IMR-90 (cell line): Measurements from ENCODE around the gene APOBEC3H. TPM values are rescaled to one million over a fixed set of nuclear protein-coding genes. Genes with fewer than 3 reads are reported as not detected.

ENCODE experiments used
- ATAC-seq: fragments of 200-7000 bp; cut with Tn5 transposase; 2 replicates; pipeline ENCODE4 v1.9.1; 2020; ENCODE audit warnings: low read depth, mild to moderate bottlenecking, moderate library complexity
- BruUV-seq: library from RNA; stranded (reverse); fragments of 400-500 nt; replicated peaks from 2 replicates; lab custom pipeline; 2021; lab: Mats Ljungman, UMichigan
- CTCF ChIA-PET: fragments of 300-600 bp; formaldehyde crosslinking; extraction: SDS; loops from one replicate; lab custom pipeline; 2021; ENCODE audit warnings: antibody characterized with exemption; lab: Yijun Ruan, JAX
- POLR2A ChIA-PET: fragments of 300-600 bp; sonication (Branson Sonifier 250); formaldehyde crosslinking; loops from one replicate; lab custom pipeline; 2022; ENCODE audit warnings: antibody characterized with exemption; ENCODE audit not compliant: unreplicated experiment; lab: Charles Lee
- DNase-seq: peaks from one replicate; pipeline ENCODE4 v3.0.0; 2013
- H2AFZ ChIP-seq: replicated peaks from 2 replicates; pipeline ENCODE3; 2013; ENCODE audit warnings: low read length, mild to moderate bottlenecking; ENCODE audit not compliant: poor library complexity
- H2AK5ac ChIP-seq: 2 replicates; pipeline ENCODE4 v1.6.1; 2013; ENCODE audit warnings: low read depth, low read length, inconsistent platforms
- H2AK9ac ChIP-seq: replicated peaks from 2 replicates; pipeline ENCODE3; 2013; ENCODE audit warnings: mild to moderate bottlenecking, low read depth, low read length, moderate library complexity; ENCODE audit not compliant: poor library complexity
- H2BK120ac ChIP-seq: 2 replicates; pipeline ENCODE4 v1.6.1; 2013; ENCODE audit warnings: low read depth, low read length, inconsistent platforms
- H2BK15ac ChIP-seq: 3 replicates; pipeline ENCODE4 v1.6.1; 2013; ENCODE audit warnings: low read depth, low read length, inconsistent platforms
- H2BK20ac ChIP-seq: 2 replicates; pipeline ENCODE4 v1.6.1; 2013; ENCODE audit warnings: low read depth, mild to moderate bottlenecking, inconsistent platforms, low read length, moderate library complexity
- H2BK5ac ChIP-seq: 2 replicates; pipeline ENCODE4 v1.6.1; 2013; ENCODE audit warnings: mild to moderate bottlenecking, low read depth, low read length, inconsistent platforms; ENCODE audit not compliant: poor library complexity, severe bottlenecking
- H3K14ac ChIP-seq: replicated peaks from 2 replicates; pipeline ENCODE4 v1.6.1; 2013; ENCODE audit warnings: low read depth, low read length, inconsistent platforms
- H3K18ac ChIP-seq: 2 replicates; pipeline ENCODE4 v1.6.1; 2013; ENCODE audit warnings: low read depth, low read length, control low read depth
- H3K23ac ChIP-seq: 2 replicates; pipeline ENCODE4 v1.6.1; 2013; ENCODE audit warnings: low read depth, low read length, inconsistent platforms
- H3K27ac ChIP-seq: 2 replicates; pipeline ENCODE4 v1.5.1; 2013; ENCODE audit warnings: mild to moderate bottlenecking, control low read depth, low read length; ENCODE audit not compliant: insufficient read depth
- H3K27me3 ChIP-seq: 2 replicates; pipeline ENCODE4 v1.6.1; 2013; ENCODE audit warnings: low read length; ENCODE audit not compliant: control insufficient read depth, insufficient read depth
- H3K36me3 ChIP-seq: 2 replicates; pipeline ENCODE4 v1.6.1; 2013; ENCODE audit warnings: low read length, mixed read lengths; ENCODE audit not compliant: control insufficient read depth, insufficient read depth
- H3K4ac ChIP-seq: 2 replicates; pipeline ENCODE4 v1.6.1; 2013; ENCODE audit warnings: low read depth, low read length, inconsistent platforms
- H3K4me1 ChIP-seq: 2 replicates; pipeline ENCODE4 v1.6.1; 2013; ENCODE audit warnings: low read length, mixed read lengths; ENCODE audit not compliant: control insufficient read depth, insufficient read depth
- H3K4me2 ChIP-seq: 2 replicates; pipeline ENCODE4 v1.6.1; 2013; ENCODE audit warnings: low read depth, mild to moderate bottlenecking, control low read depth, low read length, moderate library complexity
- H3K4me3 ChIP-seq: 2 replicates; pipeline ENCODE4 v1.5.1; 2013; ENCODE audit warnings: low read depth, mild to moderate bottlenecking, control low read depth, low read length, moderate library complexity; ENCODE audit not compliant: insufficient read depth
- H3K56ac ChIP-seq: 2 replicates; pipeline ENCODE4 v1.6.1; 2013; ENCODE audit warnings: low read length, inconsistent platforms; ENCODE audit not compliant: insufficient read depth; ENCODE audit errors: extremely low read depth
- H3K79me1 ChIP-seq, 2 experiments: 2 replicates each; pipeline ENCODE4 v1.6.1; 2013; ENCODE audit warnings: low read length in 2 of 2, inconsistent platforms in 1 of 2, low read depth in 1 of 2
- H3K9ac ChIP-seq: 2 replicates; pipeline ENCODE4 v1.6.1; 2013; ENCODE audit warnings: low read depth, low read length, control low read depth
- H3K9me1 ChIP-seq: 2 replicates; pipeline ENCODE4 v1.6.1; 2013; ENCODE audit warnings: low read length, inconsistent platforms; ENCODE audit not compliant: insufficient read depth
- H3K9me3 ChIP-seq: 2 replicates; pipeline ENCODE4 v1.6.1; 2013; ENCODE audit warnings: low read length; ENCODE audit not compliant: control insufficient read depth, insufficient read depth
- H4K20me1 ChIP-seq: 2 replicates; pipeline ENCODE4 v1.6.1; 2013; ENCODE audit warnings: low read length, inconsistent platforms; ENCODE audit not compliant: insufficient read depth
- H4K5ac ChIP-seq: 2 replicates; pipeline ENCODE4 v1.6.1; 2013; ENCODE audit warnings: mild to moderate bottlenecking, low read depth, low read length, control low read depth
- H4K8ac ChIP-seq, 2 experiments: 2 replicates each; pipeline ENCODE4 v1.6.1; 2013; ENCODE audit warnings: low read depth in 2 of 2, low read length in 2 of 2, control low read depth in 1 of 2, inconsistent platforms in 1 of 2
- H4K91ac ChIP-seq: 2 replicates; pipeline ENCODE4 v1.6.1; 2013; ENCODE audit warnings: low read depth, low read length, inconsistent platforms; ENCODE audit not compliant: insufficient read depth
- BHLHE40 ChIP-seq: fragments of 150-350 bp; IDR thresholded peaks from 2 replicates; pipeline ENCODE4 v1.6.1; 2016; ENCODE audit warnings: mild to moderate bottlenecking, low read depth, low read length
- CEBPB ChIP-seq: IDR thresholded peaks from 2 replicates; pipeline ENCODE4 v1.6.1; 2012; ENCODE audit warnings: low read depth, low read length, improper control_type of control experiment
- CHD1 ChIP-seq: IDR thresholded peaks from 2 replicates; pipeline ENCODE4 v1.6.1; 2012; ENCODE audit warnings: low read depth, low read length, improper control_type of control experiment
- FOS ChIP-seq: fragments of 150-350 bp; IDR thresholded peaks from 2 replicates; pipeline ENCODE4 v1.6.1; 2016; ENCODE audit warnings: low read depth, low read length
- MAFK ChIP-seq: IDR thresholded peaks from 2 replicates; pipeline ENCODE4 v1.6.1; 2012; ENCODE audit warnings: low read depth, low read length, improper control_type of control experiment
- MAZ ChIP-seq: IDR thresholded peaks from 2 replicates; pipeline ENCODE4 v1.6.1; 2012; ENCODE audit warnings: low read depth, mild to moderate bottlenecking, low read length, improper control_type of control experiment, moderate library complexity, borderline replicate concordance
- MXI1 ChIP-seq: IDR thresholded peaks from 2 replicates; pipeline ENCODE4 v1.6.1; 2012; ENCODE audit warnings: low read depth, mild to moderate bottlenecking, low read length, moderate library complexity, borderline replicate concordance
- NFE2L2 ChIP-seq: fragments of 150-350 bp; IDR thresholded peaks from 2 replicates; pipeline ENCODE4 v1.6.1; 2016; ENCODE audit warnings: low read depth, mild to moderate bottlenecking, low read length
- POLR2A ChIP-seq: IDR thresholded peaks from 2 replicates; pipeline ENCODE4 v1.6.1; 2012; ENCODE audit warnings: mild to moderate bottlenecking, low read depth, low read length
- RAD21 ChIP-seq: IDR thresholded peaks from 2 replicates; pipeline ENCODE4 v1.6.1; 2012; ENCODE audit warnings: low read length, improper control_type of control experiment
- RCOR1 ChIP-seq: IDR thresholded peaks from 2 replicates; pipeline ENCODE4 v1.6.1; 2012; ENCODE audit warnings: mild to moderate bottlenecking, low read length, improper control_type of control experiment; ENCODE audit not compliant: insufficient replicate concordance
- RFX5 ChIP-seq: IDR thresholded peaks from 2 replicates; pipeline ENCODE4 v1.8.0; 2012; ENCODE audit warnings: low read depth, mild to moderate bottlenecking, low read length, moderate library complexity
- SMC3 ChIP-seq: fragments of 150-350 bp; IDR thresholded peaks from 2 replicates; pipeline ENCODE4 v1.6.1; 2016; ENCODE audit warnings: low read depth, mild to moderate bottlenecking, antibody characterized with exemption, low read length, moderate library complexity
- WGBS, 2 experiments: methylation state at CpG; one replicate each; pipeline versions ENCODE4 v1.1.5 to v1.1.7; 2013; ENCODE audit warnings: missing lambda C conversion rate in 2 of 2; ENCODE audit not compliant: insufficient read length in 1 of 2; ENCODE audit errors: extremely low coverage in 2 of 2; 5-methylcytosine and 5-hydroxymethylcytosine counted together
- dilution Hi-C: fragments of 300-500 bp; cut with HindIII; formaldehyde crosslinking; loops from one replicate; pipeline ENCODE4 v1.14.3; 2018; ENCODE audit warnings: low sequenced_read_pairs; ENCODE audit not compliant: unreplicated experiment
- in situ Hi-C: fragments of 300-500 bp; cut with MboI; formaldehyde crosslinking; loops from 3 replicates; pipeline ENCODE4 v1.14.3; 2019; ENCODE audit warnings: low sequenced_read_pairs, inconsistent platforms, mixed read lengths
- intact Hi-C: fragments of 100-400 bp; cut with micrococcal nuclease; formaldehyde crosslinking; loops from 2 replicates; pipeline ENCODE4 v1.10.0; 2022
- polyA plus RNA-seq, 3 experiments: library from polyadenylated mRNA; depleted of rRNA; stranded (reverse); fragments of >200 nt; gene quantifications; 2 replicates each; pipeline ENCODE4 v1.2.3, GENCODE V29; 2012; ENCODE audit warnings: low replicate concordance in 1 of 3
- total RNA-seq: library from RNA; depleted of rRNA; stranded (reverse); fragments of >200 nt; gene quantifications from 2 replicates; pipeline ENCODE4 v1.2.3, GENCODE V29; 2012
- TF ChIP-seq, protein P1 (sequence below): fragments of 150-350 bp; IDR thresholded peaks from 2 replicates; pipeline ENCODE4 v1.6.1; 2016; ENCODE audit warnings: low read depth, mild to moderate bottlenecking, low read length, moderate library complexity, borderline replicate concordance
- TF ChIP-seq, protein P2 (sequence below): conservative IDR thresholded peaks from 2 replicates; pipeline ENCODE4 v1.5.1; 2012; ENCODE audit warnings: mild to moderate bottlenecking, low read depth, low read length, improper control_type of control experiment
- TF ChIP-seq, protein P3 (sequence below): fragments of 150-350 bp; IDR thresholded peaks from 2 replicates; pipeline ENCODE4 v1.6.1; 2017; ENCODE audit warnings: mild to moderate bottlenecking, antibody characterized with exemption, low read length, low read depth

The APOBEC3H gene
- total and polyA plus RNA-seq, 2 of the 4 experiments (the other 2 are of a cell fraction): 0.18 TPM; not detected in 1

DNA sequence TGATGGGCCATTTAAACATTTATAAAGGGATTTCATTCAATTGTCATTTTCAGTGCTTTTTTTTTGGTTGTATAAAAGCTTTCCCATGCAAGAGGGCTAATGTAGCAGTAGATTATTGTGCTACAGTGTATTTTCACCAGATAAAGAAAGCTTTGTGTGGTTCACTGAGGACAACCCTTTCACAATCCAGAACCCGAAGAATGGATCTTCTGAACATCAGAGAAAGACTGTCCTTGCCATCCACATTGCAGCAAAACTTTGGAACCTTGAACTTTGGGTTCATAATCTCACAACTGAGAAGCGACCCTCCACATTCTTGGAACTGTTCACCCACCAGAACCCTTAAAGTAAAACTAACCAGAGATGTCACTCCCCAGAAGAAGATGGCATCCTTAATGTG, 9.3 kb downstream of the APOBEC3H start:
- no TSS peak for BruUV-seq
- dilution Hi-C loops: no loop called here

More for the DNA sequence above, 9.3 kb downstream of the APOBEC3H start:
- Histone ChIP-seq H3K27me3 (peaks cover 24% of the 10 kb centered on the region), H3K4me3 (no peak overlapping the region), H3K4me2 (no peak overlapping the region), H3K27ac (no peak overlapping the region), H2BK15ac (no peak overlapping the region), H3K56ac (no peak overlapping the region), H2AK5ac (no peak overlapping the region), H3K4ac (no peak overlapping the region), H3K14ac (no peak overlapping the region), H3K9me1 (no peaks in the 10 kb centered on the region), H2BK120ac (no peak overlapping the region), H2BK20ac (no peak overlapping the region), H4K5ac (no peak overlapping the region), H3K36me3 (no peaks in the 10 kb centered on the region), H4K8ac (no peak overlapping the region), H4K91ac (no peak overlapping the region), H3K79me1 (no peaks in the 10 kb centered on the region), H4K20me1 (no peaks in the 10 kb centered on the region), H3K23ac (no peak overlapping the region), H2AFZ (no peak overlapping the region), H3K9ac (no peak overlapping the region), H3K18ac (no peak overlapping the region), H2AK9ac (no peak overlapping the region), H3K9me3 (no peaks in the 10 kb centered on the region), H2BK5ac (no peak overlapping the region), H3K4me1 (no peaks in the 10 kb centered on the region)
- ChIA-PET POLR2A (no interaction called here), CTCF (no interaction called here)
- WGBS, 2 experiments: no CpG with 5 or more reads among the region's 2 CpGs
- ATAC-seq (no peak), DNase-seq (no peak)
- TF ChIP-seq MXI1 (no peak), MAFK (no peak), SMC3 (no peak), CEBPB (no peak), MAZ (no peak), FOS (no peak), RAD21 (no peak), NFE2L2 (no peak), BHLHE40 (no peak), RFX5 (no peak), CHD1 (no peak), RCOR1 (no peak), POLR2A (no peak)
- TF ChIP-seq, protein P1, sequence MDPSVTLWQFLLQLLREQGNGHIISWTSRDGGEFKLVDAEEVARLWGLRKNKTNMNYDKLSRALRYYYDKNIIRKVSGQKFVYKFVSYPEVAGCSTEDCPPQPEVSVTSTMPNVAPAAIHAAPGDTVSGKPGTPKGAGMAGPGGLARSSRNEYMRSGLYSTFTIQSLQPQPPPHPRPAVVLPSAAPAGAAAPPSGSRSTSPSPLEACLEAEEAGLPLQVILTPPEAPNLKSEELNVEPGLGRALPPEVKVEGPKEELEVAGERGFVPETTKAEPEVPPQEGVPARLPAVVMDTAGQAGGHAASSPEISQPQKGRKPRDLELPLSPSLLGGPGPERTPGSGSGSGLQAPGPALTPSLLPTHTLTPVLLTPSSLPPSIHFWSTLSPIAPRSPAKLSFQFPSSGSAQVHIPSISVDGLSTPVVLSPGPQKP: no peak
- TF ChIP-seq, protein P2, sequence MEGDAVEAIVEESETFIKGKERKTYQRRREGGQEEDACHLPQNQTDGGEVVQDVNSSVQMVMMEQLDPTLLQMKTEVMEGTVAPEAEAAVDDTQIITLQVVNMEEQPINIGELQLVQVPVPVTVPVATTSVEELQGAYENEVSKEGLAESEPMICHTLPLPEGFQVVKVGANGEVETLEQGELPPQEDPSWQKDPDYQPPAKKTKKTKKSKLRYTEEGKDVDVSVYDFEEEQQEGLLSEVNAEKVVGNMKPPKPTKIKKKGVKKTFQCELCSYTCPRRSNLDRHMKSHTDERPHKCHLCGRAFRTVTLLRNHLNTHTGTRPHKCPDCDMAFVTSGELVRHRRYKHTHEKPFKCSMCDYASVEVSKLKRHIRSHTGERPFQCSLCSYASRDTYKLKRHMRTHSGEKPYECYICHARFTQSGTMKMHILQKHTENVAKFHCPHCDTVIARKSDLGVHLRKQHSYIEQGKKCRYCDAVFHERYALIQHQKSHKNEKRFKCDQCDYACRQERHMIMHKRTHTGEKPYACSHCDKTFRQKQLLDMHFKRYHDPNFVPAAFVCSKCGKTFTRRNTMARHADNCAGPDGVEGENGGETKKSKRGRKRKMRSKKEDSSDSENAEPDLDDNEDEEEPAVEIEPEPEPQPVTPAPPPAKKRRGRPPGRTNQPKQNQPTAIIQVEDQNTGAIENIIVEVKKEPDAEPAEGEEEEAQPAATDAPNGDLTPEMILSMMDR: no peak
- TF ChIP-seq, protein P3, sequence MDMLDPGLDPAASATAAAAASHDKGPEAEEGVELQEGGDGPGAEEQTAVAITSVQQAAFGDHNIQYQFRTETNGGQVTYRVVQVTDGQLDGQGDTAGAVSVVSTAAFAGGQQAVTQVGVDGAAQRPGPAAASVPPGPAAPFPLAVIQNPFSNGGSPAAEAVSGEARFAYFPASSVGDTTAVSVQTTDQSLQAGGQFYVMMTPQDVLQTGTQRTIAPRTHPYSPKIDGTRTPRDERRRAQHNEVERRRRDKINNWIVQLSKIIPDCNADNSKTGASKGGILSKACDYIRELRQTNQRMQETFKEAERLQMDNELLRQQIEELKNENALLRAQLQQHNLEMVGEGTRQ: no peak
- intact Hi-C loops (no loop called here), in situ Hi-C loops (loop anchor here (25.0 kb wide), 1 partner anchor 244 kb away; the partner anchor contains the start of gene CBX6)
